ENCODE measurements around the gene SASS6. TPM values are rescaled to one million over a fixed set of nuclear protein-coding genes. Genes with fewer than 3 reads are reported as not detected.
A peak's percentile ranks its signal among the peaks of the same experiment; 100 is the strongest.

SASS6 gene
- polyA plus RNA-seq, 1 of the 3 experiments (the other 2 are of a cell fraction), result 0.48 TPM

DNA sequence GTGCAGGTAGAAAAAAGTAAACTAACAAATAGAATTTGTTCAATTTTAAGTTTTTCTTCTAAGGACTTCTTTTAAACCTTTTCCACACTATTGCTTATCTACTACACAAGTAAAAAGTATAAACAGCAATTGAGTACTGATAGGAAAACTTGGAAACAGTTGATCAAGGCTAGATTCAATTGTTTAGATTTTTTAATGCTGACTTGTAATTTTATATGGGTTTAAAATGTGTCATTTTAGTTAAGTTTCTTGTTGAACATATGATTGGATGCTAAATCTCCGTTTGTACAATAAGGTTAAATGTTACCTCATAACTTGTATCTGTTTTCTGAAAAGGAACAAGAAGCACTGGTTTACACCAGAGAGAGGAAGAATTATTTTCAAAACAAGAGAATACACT is 5.5 kb downstream of the SASS6 start:
- 0 out of 2 replicates have a peak overlapping the region, but pooled peaks have one; percentile 18 for H2AFZ ChIP-seq (ENCODE audit: low read depth)
- H3K9me3 ChIP-seq, result no peaks in the 10 kb centered on the region
- H3K4me2 ChIP-seq, result no peak overlapping the region
- 88% methylated on average over 1 of the region's 1 CpG for WGBS (ENCODE audit: low lambda C conversion rate)
- H3K27me3 ChIP-seq (ENCODE audit: insufficient read depth), result no peaks in the 10 kb centered on the region
- H3K4me3 ChIP-seq (ENCODE audit: low read depth in 2 of 2, low read length in 1 of 2), result no peak overlapping the region
- H3K4me1 ChIP-seq (ENCODE audit: control insufficient read depth in 1 of 2, insufficient read depth in 2 of 2, low read depth in 1 of 2, low read length in 1 of 2), result peaks cover 5 to 8% of the 10 kb centered on the region in 2 experiments; a peak in 3 of 4 replicates
- H3K9ac ChIP-seq, result no peak overlapping the region
- H3K36me3 ChIP-seq (replicated peaks in 1 of 2; ENCODE audit: control insufficient read depth in 1 of 2, insufficient read depth in 2 of 2, low read length in 1 of 2), result peaks cover 0 to 3% of the 10 kb centered on the region in 2 experiments
- TF ChIP-seq POLR2AphosphoS5 (IDR thresholded peaks at IDR 0.05; ENCODE audit: low read depth, low read length), result no peak
- no peak for TF ChIP-seq CHD2 (IDR thresholded peaks at IDR 0.05; ENCODE audit: low read length, partially characterized antibody)
- TF ChIP-seq USF2 (IDR thresholded peaks at IDR 0.05; ENCODE audit: borderline replicate concordance, low read depth, low read length), result no peak
- TF ChIP-seq EZH2phosphoT487 (IDR thresholded peaks at IDR 0.05; ENCODE audit: borderline replicate concordance, low read depth), result no peak
- no peak for TF ChIP-seq CTCF (IDR thresholded peaks at IDR 0.05)
- no peak for TF ChIP-seq RAD21 (IDR thresholded peaks at IDR 0.05; ENCODE audit: low read length)
- TF ChIP-seq, protein P1, sequence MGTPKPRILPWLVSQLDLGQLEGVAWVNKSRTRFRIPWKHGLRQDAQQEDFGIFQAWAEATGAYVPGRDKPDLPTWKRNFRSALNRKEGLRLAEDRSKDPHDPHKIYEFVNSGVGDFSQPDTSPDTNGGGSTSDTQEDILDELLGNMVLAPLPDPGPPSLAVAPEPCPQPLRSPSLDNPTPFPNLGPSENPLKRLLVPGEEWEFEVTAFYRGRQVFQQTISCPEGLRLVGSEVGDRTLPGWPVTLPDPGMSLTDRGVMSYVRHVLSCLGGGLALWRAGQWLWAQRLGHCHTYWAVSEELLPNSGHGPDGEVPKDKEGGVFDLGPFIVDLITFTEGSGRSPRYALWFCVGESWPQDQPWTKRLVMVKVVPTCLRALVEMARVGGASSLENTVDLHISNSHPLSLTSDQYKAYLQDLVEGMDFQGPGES (IDR thresholded peaks at IDR 0.05; ENCODE audit: low read depth, low read length), result no peak
- no peak for TF ChIP-seq ZBTB33 (IDR thresholded peaks at IDR 0.05; ENCODE audit: borderline replicate concordance, low read depth)
- no peak for TF ChIP-seq MEF2A (IDR thresholded peaks at IDR 0.05; ENCODE audit: borderline replicate concordance, low read depth)
- TF ChIP-seq ELF1 (IDR thresholded peaks at IDR 0.05), result no peak
- no peak for TF ChIP-seq RFX5 (IDR thresholded peaks at IDR 0.05; ENCODE audit: low read length)
- no peak for TF ChIP-seq SMC3 (IDR thresholded peaks at IDR 0.05; ENCODE audit: low read depth, low read length)
- TF ChIP-seq, protein P2, sequence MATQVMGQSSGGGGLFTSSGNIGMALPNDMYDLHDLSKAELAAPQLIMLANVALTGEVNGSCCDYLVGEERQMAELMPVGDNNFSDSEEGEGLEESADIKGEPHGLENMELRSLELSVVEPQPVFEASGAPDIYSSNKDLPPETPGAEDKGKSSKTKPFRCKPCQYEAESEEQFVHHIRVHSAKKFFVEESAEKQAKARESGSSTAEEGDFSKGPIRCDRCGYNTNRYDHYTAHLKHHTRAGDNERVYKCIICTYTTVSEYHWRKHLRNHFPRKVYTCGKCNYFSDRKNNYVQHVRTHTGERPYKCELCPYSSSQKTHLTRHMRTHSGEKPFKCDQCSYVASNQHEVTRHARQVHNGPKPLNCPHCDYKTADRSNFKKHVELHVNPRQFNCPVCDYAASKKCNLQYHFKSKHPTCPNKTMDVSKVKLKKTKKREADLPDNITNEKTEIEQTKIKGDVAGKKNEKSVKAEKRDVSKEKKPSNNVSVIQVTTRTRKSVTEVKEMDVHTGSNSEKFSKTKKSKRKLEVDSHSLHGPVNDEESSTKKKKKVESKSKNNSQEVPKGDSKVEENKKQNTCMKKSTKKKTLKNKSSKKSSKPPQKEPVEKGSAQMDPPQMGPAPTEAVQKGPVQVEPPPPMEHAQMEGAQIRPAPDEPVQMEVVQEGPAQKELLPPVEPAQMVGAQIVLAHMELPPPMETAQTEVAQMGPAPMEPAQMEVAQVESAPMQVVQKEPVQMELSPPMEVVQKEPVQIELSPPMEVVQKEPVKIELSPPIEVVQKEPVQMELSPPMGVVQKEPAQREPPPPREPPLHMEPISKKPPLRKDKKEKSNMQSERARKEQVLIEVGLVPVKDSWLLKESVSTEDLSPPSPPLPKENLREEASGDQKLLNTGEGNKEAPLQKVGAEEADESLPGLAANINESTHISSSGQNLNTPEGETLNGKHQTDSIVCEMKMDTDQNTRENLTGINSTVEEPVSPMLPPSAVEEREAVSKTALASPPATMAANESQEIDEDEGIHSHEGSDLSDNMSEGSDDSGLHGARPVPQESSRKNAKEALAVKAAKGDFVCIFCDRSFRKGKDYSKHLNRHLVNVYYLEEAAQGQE (IDR thresholded peaks at IDR 0.05; ENCODE audit: low read depth, low read length), result no peak
- TF ChIP-seq RCOR1 (IDR thresholded peaks at IDR 0.05; ENCODE audit: low read length), result no peak
- H3K79me2 ChIP-seq (ENCODE audit: insufficient read depth), result peaks cover 59% of the 10 kb centered on the region
- H3K27ac ChIP-seq (ENCODE audit: low read depth in 2 of 2, low read length in 1 of 2), result 0 out of 4 replicates have a peak overlapping the region, but pooled peaks of 1 of the 2 experiments have one; percentile 7
- peaks cover under 1% of the 10 kb centered on the region for H3F3A ChIP-seq (replicated peaks; ENCODE audit: insufficient read depth)
- CTCF ChIA-PET, result interaction anchor here (1.5 kb wide), 1 partner anchor 23 kb away, joined by 4 read pairs; no protein-coding TSS in a partner anchor
- no peak for DNase-seq
- no peaks in the 10 kb centered on the region for H4K20me1 ChIP-seq (ENCODE audit: insufficient read depth)
- H3K9me2 ChIP-seq, result no peaks in the 10 kb centered on the region
- POLR2A ChIA-PET, result no interaction called here
